Suprapubic skin (tissue), 4 donors: ENCODE results near the gene ADAMTS19. TPM values are rescaled to one million over a fixed set of nuclear protein-coding genes. Genes with fewer than 3 reads are reported as not detected.

ENCODE experiments used
- DNase-seq, 2 donors: peaks; one replicate each; pipeline ENCODE4 v3.0.0-alpha.2; 2019; ENCODE audit warnings: low spot score in 2 of 2
- H3K27ac ChIP-seq: fragments of 200-600 bp; sonication (generic); one replicate; pipeline ENCODE4 v1.5.1; 2019
- H3K27me3 ChIP-seq: fragments of 200-600 bp; sonication (generic); one replicate; pipeline ENCODE4 v1.5.1; 2019
- H3K36me3 ChIP-seq: fragments of 200-600 bp; sonication (generic); one replicate; pipeline ENCODE4 v1.5.1; 2019
- H3K4me1 ChIP-seq: fragments of 200-600 bp; sonication (generic); one replicate; pipeline ENCODE4 v1.5.1; 2019
- H3K4me3 ChIP-seq: fragments of 200-600 bp; sonication (generic); one replicate; pipeline ENCODE4 v1.5.1; 2019; ENCODE audit warnings: mild to moderate bottlenecking
- H3K9me3 ChIP-seq: fragments of 200-600 bp; sonication (generic); one replicate; pipeline ENCODE4 v1.5.1; 2019
- CTCF ChIP-seq, 2 donors: fragments of 200-600 bp in 1 of 2; fragments of 450-650 bp in 1 of 2; sonication (generic) in 1 of 2; IDR thresholded peaks; one replicate each; pipeline ENCODE4 v1.5.1; 2016 to 2019; ENCODE audit warnings: antibody characterized with exemption in 2 of 2, mild to moderate bottlenecking in 1 of 2, moderate library complexity in 1 of 2
- EP300 ChIP-seq: sonication (generic); formaldehyde crosslinking; IDR thresholded peaks from one replicate; pipeline ENCODE4 v1.6.1; 2017; ENCODE audit warnings: antibody characterized with exemption
- POLR2A ChIP-seq, 2 donors: fragments of 450-650 bp; IDR thresholded peaks; one replicate each; pipeline ENCODE4 v1.6.1; 2017; ENCODE audit warnings: antibody characterized with exemption in 2 of 2, mild to moderate bottlenecking in 2 of 2, moderate library complexity in 2 of 2
- POLR2AphosphoS5 ChIP-seq, 3 donors: sonication (generic); formaldehyde crosslinking; IDR thresholded peaks; one replicate each; pipeline ENCODE4 v1.6.1; 2017; ENCODE audit warnings: antibody characterized with exemption in 3 of 3
- WGBS: methylation state at CpG from one replicate; pipeline ENCODE4 v1.1.5; 2018; 5-methylcytosine and 5-hydroxymethylcytosine counted together
- total RNA-seq, 4 donors: library from RNA; depleted of rRNA; stranded (reverse); fragments of >200 nt; gene quantifications; one replicate each; pipeline ENCODE4 v1.1.0, GENCODE V29; 2016

Gene ADAMTS19
- total RNA-seq, 4 donors from 2014 or later = not detected

DNA sequence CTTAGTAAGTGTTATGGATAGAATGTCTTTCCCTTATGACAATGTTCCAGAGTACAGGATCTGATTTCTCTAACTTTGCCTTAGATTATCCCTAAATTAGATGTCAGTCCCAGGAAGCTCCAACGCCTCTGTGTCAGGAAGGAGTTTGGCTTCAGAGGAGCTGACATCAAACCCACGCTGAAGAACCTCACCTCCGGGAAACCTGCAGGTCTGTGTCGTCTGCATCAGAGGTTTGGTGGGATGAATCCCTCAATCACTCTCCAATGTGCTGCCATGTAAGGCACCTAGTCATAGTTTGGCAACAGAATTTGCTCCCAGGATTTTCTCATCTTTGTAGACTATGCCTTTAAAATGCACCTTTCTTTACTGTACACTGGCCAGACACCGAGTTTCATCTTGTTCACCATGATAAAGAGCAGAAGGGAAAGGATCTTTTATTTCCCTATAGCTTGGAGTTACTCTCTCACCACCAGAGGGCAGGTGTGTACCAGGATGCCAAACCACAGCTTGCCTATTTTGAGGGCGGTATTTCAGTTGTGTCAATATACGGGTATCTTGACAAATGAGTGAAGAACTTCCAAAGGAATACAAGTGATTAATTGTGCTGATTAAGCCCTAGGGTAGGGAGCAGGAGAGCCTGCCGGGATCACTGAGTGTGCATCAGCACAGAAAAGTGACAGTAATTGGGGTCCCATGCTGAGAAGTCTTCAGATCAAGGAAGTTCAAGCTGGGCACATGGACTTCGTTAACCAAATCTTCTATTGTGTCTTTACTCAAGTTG is 311.1 kb downstream of the ADAMTS19 start:
- Histone ChIP-seq H3K4me1 (no peaks in the 10 kb centered on the region), H3K27me3 (no peaks in the 10 kb centered on the region), H3K27ac (no peak overlapping the region), H3K36me3 (no peaks in the 10 kb centered on the region), H3K4me3 (no peak overlapping the region), H3K9me3 (no peaks in the 10 kb centered on the region)
- no peak for DNase-seq
- TF ChIP-seq POLR2A (IDR thresholded peaks at IDR 0.05) (no peak), CTCF (IDR thresholded peaks at IDR 0.05) (peak; percentile 46 to 68)
- 37% methylated on average over 9 of the region's 9 CpGs for WGBS

GRCh38 chr5:129773376-129773775 is 313.3 kb downstream of the ADAMTS19 start:
- 71% methylated on average over 5 of the region's 5 CpGs for WGBS
- H3K27ac ChIP-seq = no peak overlapping the region
- no peak overlapping the region for H3K4me3 ChIP-seq
- no peaks in the 10 kb centered on the region for H3K4me1 ChIP-seq
- no peak for DNase-seq
- H3K27me3 ChIP-seq = no peaks in the 10 kb centered on the region
- H3K9me3 ChIP-seq = no peaks in the 10 kb centered on the region
- no peak for TF ChIP-seq POLR2A (IDR thresholded peaks at IDR 0.05)
- no peak for TF ChIP-seq CTCF (IDR thresholded peaks at IDR 0.05)
- no peak for TF ChIP-seq EP300
- no peak for TF ChIP-seq POLR2AphosphoS5 (IDR thresholded peaks at IDR 0.05)
- no peaks in the 10 kb centered on the region for H3K36me3 ChIP-seq

DNA sequence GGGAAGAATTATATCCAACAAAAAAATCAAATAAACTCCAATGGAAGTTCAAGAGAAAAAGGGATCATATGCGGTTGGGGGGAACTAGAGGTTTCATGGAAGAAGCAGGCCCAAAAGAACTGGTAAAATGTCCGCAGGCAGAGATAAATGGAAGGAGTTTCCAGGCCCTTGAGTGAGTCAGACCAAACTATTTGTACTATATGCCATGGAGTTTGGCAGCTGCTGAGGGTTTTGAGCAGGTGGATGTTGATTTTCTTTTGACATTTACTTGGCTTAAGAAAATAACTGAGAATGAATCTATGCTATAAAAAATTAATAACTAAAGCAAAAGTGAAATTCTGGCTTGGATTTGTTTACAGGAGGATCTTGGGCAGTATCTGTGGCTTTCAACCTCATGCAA is 321.5 kb downstream of the ADAMTS19 start:
- DNase-seq = no peak
- H3K27ac ChIP-seq = no peak overlapping the region
- no peaks in the 10 kb centered on the region for H3K4me1 ChIP-seq
- no peaks in the 10 kb centered on the region for H3K9me3 ChIP-seq
- no peak for TF ChIP-seq POLR2A (IDR thresholded peaks at IDR 0.05)
- TF ChIP-seq CTCF (IDR thresholded peaks at IDR 0.05) = no peak
- no peak for TF ChIP-seq POLR2AphosphoS5 (IDR thresholded peaks at IDR 0.05)
- TF ChIP-seq EP300 = no peak
- 64% methylated on average over 2 of the region's 2 CpGs for WGBS
- H3K36me3 ChIP-seq = no peaks in the 10 kb centered on the region
- no peak overlapping the region for H3K4me3 ChIP-seq
- H3K27me3 ChIP-seq = no peaks in the 10 kb centered on the region
